Stimulated activated CD4-positive, alpha-beta T cell treated with anti-CD3 and anti-CD28 coated beads, Interleukin-4, amount 100 ng/mL, for 1 hour (primary cell): ENCODE results near the gene PLA2G2D.

Experiments
- DNase-seq: peaks from one replicate; pipeline ENCODE4 v3.0.0-alpha.2; 2020

The PLA2G2D gene

DNA sequence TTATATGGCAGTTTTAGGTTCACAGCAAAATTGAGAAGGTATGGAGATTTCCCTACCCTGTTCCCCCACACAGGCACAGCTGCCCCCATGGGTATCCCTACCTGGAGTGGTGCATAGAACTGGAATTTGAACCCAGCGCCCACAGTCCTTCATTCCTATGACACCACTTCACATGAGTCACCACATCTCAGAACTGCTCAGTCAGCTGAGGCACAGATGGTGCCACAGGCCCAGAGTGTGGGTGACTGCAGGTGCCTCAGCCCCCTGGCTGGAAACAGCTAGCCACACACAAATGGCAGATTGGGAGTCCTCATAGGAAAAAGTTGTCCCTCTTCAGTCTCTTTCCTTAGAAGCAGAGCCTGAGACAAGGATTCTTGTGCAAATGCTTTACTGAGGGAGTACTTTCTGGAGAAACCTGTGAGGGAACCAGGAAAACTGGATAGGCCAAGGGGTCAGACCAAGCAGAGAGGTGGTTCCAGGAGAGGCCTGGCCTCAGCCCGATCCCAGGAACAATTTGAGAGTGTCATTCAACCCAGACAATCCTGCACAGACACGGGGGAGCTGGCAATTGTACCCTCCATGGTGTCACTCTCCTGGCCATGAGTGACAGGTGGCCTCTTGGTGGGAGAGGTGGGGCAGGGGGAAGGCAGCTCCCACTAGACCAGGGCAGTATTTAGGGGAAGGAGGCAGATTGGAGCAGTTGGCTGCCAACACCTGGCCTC, 6.9 kb downstream of the PLA2G2D start:
- DNase-seq, result no peak

DNA sequence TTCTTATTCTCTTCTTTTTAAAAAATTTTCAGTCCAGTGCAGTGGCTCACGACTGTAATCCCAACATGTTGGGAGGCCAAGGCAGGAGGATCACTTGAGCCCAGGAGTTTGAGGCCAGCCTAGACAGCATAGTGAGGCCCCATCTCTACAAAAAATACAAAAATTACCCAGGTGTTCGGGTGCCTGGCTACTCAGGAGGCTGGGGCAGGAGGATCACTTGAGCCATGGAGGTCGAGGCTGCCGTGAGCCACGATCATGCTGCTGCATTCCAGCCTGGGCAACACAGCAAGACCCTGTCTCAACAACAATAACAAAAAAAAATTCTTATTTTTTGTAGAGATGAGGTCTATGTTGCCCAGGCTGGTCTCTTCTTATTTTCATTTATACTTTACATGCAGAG, 7.9 kb downstream of the PLA2G2D start:
- no peak for DNase-seq

DNA sequence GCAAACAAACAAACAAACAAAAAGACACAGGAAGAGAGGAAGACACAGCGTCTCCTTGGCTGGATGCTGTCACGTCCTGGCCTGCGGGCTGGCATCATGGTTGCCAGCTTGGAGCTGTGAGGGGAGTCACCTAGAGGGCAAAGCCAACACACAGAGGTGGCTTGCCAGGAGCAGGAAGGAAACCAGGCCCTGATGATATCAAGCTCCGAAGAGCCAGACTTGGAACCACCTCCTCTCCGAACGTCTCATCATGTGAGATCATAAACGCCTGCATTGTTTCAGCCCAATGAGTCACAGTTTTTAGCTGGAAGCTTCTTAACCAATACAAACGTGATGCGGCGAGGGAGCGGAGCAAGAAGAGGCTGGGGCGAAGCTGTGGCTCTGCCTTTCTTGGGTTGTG, 8.7 kb downstream of the PLA2G2D start:
- DNase-seq, result no peak

DNA sequence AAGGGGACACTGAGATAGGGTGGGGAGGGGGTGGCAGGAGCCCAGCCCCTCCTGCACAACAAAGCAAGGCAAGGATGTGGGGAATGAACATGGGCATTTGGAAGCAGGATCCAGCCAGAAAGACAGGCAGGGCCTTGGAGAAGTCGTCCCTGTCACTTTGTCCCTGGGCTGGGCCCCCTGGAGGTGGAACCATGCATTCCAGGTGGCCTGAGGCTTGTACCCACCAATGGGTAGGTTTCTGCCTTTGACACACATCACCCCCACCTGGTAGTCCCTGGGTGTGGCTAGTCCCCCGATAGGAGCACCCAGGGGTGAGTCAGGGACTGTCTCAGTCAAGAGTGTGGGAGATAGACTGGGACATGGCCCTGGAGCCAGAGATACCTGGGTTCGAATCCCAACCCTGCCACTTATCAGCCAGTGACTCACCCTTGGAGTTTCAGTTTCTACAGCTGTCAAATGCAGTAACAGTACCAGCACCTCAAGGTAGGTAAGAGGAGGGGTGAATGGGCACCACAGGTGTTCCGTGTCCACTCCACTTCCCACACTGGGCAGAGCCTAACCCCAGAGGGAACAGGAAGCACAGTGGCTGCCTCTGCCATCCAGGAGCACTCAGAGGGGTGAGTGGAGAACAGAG, 10.0 kb downstream of the PLA2G2D start:
- DNase-seq, result no peak

DNA sequence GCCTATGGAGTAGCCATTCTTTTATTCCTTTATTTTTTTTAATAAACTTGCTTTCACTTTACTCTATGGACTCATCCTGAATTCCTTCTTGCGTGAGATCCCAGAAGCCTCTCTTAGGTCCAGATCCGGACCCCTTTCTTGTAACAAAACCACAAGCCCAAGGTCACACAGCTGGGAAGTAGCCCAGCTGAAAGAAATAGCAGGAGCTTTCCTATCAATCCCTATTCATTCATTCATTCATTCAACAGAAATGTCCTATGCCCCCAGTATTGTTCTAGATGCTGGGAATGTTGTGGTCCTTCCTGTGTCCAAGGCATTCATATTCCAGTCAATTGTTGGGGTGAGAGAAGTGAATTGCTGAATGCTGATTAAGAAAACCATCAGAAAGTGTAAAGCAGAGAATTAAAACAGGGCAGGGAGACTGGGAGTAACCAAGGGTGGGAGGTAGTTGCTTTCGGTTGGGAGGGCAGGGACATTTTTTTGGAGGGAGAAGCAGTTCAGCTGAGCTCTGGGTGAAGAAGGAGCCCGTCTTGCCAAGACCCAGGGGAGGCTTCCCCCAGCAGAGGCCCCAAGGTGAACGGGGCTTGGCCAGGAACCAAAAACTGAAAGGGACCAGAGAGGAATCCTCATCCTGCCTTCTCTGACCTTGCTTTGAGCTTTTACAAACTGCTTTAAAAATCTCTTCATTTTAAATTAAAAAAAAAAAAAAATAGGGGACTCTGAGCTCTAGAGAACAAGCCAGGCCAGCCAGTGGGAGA, 10.8 kb downstream of the PLA2G2D start:
- DNase-seq, result no peak

DNA sequence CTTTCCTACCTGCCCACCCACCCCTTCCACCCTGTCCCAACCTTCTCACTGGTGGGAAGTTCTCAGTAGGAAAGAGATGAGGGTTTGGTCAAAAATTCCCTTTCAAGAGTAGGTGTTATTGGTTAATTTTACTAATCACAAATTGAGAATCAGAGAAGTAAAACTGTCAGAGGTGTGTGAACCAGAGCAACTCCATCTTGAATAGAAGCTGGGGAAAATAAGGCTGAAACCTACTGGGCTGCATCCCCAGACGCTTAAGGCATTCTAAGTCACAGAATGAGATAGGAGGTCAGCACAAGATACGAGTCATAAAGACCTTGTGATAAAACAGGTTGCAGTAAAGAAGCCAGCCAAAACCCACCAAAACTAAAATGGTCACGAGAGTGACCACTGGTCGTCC, 11.5 kb downstream of the PLA2G2D start:
- no peak for DNase-seq

DNA sequence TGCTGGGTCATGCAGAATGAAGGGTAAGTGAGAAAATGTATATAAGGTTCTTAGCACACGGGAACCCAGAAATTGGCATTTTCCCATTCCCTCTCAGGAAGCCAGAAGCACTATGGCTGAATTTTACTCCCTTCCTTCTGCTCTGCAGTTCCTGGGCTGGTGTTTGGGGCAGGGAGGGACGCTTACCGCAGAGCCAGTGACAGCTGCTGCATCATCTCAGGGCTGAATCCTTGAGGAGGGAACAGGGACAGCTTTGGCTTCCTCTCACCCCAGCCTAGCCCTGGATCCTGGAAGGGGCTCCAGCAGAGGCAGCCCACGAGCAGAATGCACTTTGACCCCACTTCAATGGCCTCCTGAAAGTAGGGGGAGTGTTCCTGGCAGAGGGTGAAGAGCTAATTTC, 12.0 kb downstream of the PLA2G2D start:
- no peak for DNase-seq

DNA sequence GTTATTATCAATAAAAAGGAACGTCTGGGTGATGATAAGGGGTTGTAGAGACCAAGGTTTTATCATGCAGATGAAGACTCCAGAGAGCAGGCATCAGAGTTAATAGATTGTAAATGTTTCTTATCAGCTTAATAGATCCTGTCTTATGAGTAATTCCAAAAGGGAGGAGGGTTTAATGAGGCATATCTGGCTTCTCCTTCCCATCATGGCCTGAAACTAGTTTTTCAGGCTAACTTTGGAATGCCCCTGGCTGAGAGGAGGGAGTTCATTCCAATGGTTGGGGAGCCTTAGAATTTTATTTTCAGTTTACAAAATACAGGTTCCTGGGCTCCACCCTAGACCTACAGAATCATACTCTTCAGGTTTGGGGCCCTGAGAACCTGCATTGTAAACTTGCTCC, 13.5 kb downstream of the PLA2G2D start:
- no peak for DNase-seq

DNA sequence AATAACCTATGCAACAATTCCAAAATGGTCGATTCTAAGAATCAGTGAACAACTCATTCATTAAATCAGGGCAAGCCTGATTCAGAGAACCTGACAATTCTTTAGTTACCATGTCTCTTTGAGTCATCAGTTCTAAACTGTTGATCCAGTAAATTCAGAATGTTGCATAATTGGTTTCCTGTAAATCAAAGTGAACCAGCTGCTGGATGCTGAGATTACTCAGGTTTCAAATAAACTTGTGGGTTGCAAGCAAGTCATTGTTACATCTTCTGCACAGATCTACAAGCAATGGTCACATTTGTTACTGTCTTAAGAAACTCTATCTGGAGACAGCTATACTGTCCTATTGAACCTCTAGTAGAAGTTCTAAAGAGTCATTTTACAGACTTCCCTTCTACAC, 16.5 kb downstream of the PLA2G2D start:
- no peak for DNase-seq

DNA sequence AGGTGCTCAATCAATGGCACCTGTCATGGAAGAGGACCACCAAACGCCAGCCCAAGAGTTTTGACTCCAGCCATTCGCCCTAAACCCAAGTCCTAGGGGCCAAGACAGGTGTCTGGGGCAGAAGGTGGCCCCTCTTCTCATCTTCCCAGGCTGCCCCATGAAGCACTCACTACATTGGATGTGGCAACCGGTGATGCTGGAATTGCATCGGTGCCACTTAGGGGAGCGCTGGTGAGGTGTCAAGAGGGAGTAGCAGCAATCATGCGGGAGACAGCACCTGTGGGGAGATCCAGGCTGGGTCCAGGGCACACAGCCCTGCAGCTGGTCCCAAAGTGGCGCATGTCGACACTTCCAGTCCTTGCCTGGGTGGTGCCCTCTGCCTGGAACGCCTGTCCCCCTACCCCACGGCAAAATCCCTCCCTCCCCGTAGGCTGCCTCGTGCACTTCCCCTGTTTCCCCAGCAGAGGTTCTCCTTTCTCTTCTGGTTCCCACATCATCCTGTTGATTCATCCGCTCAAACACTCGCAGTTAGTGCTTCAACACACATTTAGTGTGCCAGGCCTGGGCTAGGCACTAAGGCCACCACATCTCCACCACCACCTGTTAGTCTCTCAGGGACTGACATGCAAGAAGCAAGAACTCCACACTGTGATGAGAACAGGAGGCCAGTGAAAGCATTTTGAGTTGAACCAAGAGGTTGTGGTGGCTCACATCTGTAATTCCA, 18.5 kb downstream of the PLA2G2D start:
- peak; percentile 13 for DNase-seq

DNA sequence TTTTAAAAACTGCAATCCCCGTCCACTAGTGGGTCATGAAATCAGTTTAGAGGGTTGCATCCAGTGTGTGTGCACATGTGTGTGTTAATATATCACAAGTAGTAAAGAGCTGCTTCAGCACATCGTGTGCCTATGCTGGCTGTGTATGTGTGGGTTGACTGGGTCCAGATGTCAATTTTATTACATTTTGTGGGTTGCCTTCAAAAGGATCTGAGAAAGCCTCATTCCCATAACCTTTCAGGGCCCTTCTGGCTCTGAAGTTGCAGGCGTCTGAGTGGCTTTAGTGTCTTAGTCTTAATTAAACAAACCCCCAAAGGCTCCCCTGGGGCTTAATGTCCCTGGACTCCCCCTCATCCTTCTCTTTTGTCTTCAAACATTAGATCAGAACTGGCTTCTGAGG, 19.8 kb downstream of the PLA2G2D start:
- no peak for DNase-seq

DNA sequence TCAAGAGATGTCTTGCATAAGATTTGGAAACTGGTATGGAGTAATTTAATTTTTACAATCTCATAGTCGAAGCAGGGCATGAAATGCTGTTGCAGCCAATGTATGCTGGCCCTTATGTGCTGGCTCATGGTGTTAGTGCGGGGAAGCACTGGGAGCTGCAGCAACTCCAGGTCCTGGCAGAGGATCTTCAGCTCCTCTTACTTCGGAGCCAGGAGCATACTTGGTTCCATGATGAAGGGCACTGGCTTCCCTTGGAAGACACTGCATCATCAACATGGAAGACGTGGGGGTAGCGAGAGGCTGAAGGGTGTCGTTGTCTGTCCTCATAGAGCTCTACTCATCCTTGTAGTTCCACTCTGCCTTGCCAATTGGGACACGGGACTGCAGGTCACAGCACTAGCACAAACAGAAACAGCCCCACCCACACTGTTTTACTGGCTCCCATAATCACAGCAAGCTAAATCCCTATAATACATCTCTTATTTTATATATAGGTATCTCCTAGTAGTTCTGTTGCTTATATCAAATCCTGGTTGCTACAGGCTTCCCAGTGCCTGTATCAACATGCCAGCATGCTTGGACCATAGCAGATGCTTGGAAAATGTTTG, 22.4 kb downstream of the PLA2G2D start:
- no peak for DNase-seq

DNA sequence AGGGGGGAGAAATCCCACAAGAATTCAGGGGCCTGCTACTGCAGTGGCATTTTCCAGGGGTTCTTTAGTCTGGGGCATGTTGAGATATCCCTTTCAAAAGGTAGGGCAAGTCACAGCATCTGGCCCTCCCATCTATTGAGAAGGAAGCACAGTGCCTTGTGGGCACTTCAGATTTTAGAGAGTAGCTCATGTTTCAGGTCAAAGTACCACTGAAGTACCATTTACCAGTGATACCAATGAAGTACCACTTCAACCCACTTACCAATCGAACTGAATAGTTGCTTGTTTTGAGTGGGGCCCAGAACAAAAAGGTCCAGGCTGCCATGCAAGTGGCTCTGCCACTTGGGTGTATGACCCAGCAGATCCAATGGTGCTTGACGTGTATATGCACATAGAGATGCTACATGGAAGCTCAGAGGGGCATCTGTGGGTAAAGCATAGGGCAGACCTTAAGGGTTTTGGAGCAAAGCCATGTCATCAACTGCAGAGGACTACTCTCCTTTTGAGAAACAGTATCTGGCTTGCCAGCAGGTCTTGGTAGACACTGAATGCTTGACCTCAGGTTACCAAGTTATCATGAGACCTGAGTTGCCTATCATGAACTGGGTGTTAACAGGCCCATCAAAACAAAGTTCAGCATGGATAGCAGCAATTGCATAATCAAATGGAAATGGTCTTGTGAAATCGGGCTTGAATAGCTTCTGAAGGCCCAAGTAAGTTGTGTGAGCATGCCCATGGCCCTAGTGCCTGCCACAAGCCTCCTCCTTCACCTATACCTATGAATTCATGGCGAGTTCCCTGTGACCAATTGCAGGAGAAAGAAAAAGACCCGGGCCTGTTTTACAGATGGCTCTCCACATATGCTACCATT, 23.5 kb downstream of the PLA2G2D start:
- DNase-seq, result no peak

DNA sequence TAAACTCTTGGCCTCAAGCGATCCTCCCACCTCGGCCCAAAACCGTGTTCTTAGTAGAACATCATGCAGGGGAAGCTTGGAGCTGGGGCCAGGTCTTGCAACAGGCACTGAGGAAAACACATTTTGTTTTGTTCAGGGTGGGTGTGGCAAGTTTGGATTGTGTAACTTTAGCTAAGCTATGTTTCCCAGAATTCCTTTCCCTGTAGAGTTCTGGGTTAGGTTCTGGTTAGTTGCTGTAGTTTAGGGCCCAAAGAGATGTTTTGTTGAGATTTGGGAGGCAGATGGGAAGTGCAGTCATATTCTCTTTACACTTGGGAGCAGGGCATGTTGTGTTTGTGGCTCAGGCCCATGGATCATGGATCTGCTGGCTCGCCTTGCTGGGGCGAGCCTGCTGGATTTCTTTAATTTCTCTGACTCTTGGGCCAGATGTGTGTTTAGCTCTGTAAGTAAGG, 25.4 kb downstream of the PLA2G2D start:
- no peak for DNase-seq

DNA sequence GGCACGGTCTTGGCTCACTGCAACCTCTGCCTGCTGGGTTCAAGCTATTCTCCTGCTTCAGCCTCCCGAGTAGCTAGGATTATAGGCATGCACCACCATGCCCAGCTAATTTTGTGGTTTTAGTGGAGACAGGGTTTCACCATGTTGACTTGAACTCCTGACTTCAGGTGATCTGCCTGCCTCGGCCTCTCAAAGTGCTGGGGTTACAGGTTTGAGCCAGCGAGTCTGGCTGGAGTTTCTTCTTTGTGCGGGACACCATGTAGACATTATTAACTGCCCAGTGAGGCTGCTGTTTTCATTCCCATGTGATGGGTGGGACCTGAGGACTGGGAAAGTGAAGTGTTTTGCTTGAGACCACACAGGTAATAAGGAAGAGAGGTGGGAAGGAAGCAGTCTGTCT, 26.0 kb downstream of the PLA2G2D start:
- DNase-seq, result no peak

DNA sequence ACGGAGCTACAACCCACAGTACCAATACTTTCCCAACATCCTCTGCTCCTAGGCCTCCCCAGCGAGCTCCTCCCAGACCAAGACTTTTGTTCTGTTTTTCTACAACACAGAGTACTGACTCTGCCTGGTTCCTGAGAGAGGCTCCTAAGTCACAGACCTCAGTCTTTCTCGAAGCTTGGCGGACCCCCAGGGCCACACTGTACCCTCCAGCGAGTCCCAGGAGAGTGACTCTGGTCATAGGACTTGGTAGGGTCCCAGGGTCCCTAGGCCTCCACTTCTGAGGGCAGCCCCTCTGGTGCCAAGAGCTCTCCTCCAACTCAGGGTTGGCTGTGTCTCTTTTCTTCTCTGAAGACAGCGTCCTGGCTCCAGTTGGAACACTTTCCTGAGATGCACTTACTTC, 28.7 kb downstream of the PLA2G2D start:
- no peak for DNase-seq

DNA sequence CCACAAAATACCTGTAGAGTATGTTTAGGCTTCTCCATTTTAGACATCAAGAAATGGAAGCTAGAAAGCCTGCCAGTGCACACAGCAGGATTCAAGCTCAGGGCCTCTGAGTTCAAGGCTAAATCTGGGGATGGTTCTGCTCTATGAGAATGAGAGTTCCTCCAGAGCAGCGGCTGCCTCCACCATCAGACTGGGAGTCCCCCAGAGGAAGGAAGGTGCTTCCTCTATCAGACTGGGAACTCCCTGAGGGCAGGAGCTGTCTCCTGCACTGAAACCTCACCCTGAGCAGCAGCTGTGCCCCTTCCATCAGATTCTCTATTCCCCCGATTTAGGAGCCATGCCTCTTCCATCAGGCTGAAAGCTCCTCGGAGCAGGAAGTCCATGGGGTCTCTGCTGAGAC, 29.2 kb downstream of the PLA2G2D start:
- DNase-seq, result no peak

DNA sequence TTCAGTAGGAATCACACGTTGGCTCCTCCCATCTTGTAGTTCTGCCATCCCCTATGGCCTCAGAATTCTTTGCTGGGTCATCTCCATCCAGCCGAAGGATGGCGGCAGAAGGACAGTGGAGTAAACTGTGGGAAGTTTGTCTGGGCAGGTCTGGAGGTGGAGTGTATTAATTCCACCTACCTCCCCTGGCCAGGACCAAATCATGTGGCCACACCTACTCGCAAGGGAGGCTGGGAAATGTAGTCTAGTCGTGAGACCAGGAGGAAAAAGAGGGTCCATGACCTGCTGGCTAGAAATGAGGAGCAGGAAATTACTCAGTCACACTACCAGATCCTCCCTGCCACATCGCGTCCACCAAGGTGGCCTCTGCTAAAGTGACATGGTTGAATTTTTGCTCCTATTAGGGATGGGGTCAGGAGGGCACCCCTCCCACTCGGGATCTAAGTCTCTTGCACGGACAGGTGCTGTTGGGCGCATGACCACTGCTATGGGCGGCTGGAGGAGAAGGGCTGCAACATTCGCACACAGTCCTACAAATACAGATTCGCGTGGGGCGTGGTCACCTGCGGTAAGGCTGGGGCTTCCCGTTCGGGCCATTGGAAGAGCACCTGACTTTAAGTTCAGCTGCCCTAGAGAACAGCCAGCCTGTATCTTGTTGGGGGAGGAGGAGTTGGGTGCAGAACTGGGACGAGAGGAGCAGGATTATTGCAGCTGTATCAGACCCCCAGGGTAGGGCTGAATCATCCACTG, 29.8 kb downstream of the PLA2G2D start:
- no peak for DNase-seq

DNA sequence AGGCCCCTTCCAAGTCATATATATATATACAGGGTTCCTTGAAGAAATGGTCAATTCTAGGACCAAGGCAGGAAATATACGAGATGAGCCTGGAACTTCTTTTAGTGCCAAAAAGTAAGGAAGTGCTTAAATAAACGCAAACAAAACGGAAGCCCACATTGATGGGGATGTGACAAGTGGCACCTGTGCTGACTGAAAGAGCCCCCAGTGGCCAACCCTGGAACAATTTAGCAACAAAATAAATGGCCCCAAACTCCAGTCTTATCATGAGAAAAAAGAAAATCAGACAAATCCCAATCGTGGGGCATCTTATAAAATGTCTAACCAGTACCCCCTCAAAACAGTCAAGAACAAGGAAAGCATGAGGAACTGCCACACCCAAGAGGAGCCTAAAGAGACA, 31.7 kb downstream of the PLA2G2D start:
- no peak for DNase-seq

DNA sequence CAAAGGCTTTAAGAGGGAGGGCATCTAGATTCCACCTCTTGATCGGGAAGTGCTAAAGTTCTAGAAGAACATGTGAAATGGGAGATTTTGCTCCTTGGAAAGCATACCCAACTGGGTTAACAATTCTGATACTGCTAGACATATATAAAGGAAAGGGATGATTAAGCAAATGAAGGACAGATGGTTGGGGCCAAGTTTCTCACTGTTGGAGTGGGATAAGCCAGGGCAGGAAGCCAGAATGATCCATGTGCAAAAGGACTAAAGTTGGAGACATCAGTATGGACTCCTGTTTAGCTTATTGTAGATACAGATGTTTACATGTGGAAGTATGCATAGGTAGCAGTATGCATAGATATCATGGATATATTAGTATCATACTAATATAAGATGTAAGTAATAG, 32.5 kb downstream of the PLA2G2D start:
- no peak for DNase-seq
